Common myeloid progenitor, CD34-positive (primary cell): ENCODE measurements around the gene NHERF2.

Source experiments
- CTCF ChIA-PET: fragments of 350-600 bp; sonication (Branson Sonifier 250); formaldehyde crosslinking; loops from one replicate; lab custom pipeline; 2021; ENCODE audit warnings: antibody characterized with exemption; lab: Charles Lee
- POLR2A ChIA-PET: fragments of 350-600 bp; sonication (Branson Sonifier 250); formaldehyde crosslinking; loops from one replicate; lab custom pipeline; 2021; ENCODE audit warnings: antibody characterized with exemption; lab: Charles Lee
- DNase-seq, 3 donors: peaks; one replicate each; pipeline versions ENCODE4 v3.0.0 to v3.0.0-alpha.2; 2013
- H3K27ac ChIP-seq, 2 experiments: 1 replicate in 1 of 2; 2 replicates in 1 of 2; pipeline ENCODE4 v1.7.0; 2013; ENCODE audit warnings: inconsistent platforms in 2 of 2, low read length in 2 of 2, mild to moderate bottlenecking in 2 of 2, low read depth in 1 of 2, moderate library complexity in 1 of 2; ENCODE audit not compliant: severe bottlenecking in 2 of 2, insufficient read depth in 1 of 2, poor library complexity in 1 of 2
- H3K27me3 ChIP-seq, 5 experiments: replicated peaks in 2 of 5; 1 replicate in 3 of 5; 2 replicates in 2 of 5; pipeline versions ENCODE4 v1.6.1 to v1.7.0; 2013; ENCODE audit warnings: low read length in 4 of 5, mild to moderate bottlenecking in 2 of 5, moderate library complexity in 2 of 5, inconsistent platforms in 1 of 5; ENCODE audit not compliant: insufficient read depth in 5 of 5, control insufficient read depth in 4 of 5
- H3K36me3 ChIP-seq, 4 experiments: 1 replicate in 2 of 4; 2 replicates in 2 of 4; pipeline versions ENCODE4 v1.6.1 to v1.7.0; 2013; ENCODE audit warnings: low read length in 3 of 4, control low read depth in 1 of 4, mild to moderate bottlenecking in 1 of 4; ENCODE audit not compliant: control insufficient read depth in 4 of 4, insufficient read depth in 4 of 4
- H3K4me1 ChIP-seq, 4 experiments: 1 replicate in 3 of 4; 2 replicates in 1 of 4; pipeline versions ENCODE4 v1.6.1 to v1.7.1; 2013; ENCODE audit warnings: low read length in 3 of 4, mild to moderate bottlenecking in 3 of 4, control low read depth in 1 of 4, inconsistent platforms in 1 of 4, moderate library complexity in 1 of 4; ENCODE audit not compliant: control insufficient read depth in 4 of 4, insufficient read depth in 4 of 4; ENCODE audit errors: control extremely low read depth in 1 of 4
- H3K4me3 ChIP-seq, 7 experiments: 1 replicate in 4 of 7; 2 replicates in 3 of 7; pipeline versions ENCODE4 v1.5.1 to v1.7.0; 2013; ENCODE audit warnings: mild to moderate bottlenecking in 7 of 7, low read length in 6 of 7, moderate library complexity in 6 of 7, inconsistent platforms in 2 of 7, low read depth in 2 of 7, control low read depth in 1 of 7; ENCODE audit not compliant: insufficient read depth in 4 of 7, control insufficient read depth in 1 of 7; ENCODE audit errors: extremely low read depth in 1 of 7
- H3K9me3 ChIP-seq, 5 experiments: 1 replicate in 4 of 5; 2 replicates in 1 of 5; pipeline versions ENCODE4 v1.6.1 to v1.7.1; 2013; ENCODE audit warnings: low read length in 4 of 5, mild to moderate bottlenecking in 2 of 5, inconsistent platforms in 1 of 5, low read depth in 1 of 5, moderate library complexity in 1 of 5; ENCODE audit not compliant: control insufficient read depth in 4 of 5, insufficient read depth in 2 of 5; ENCODE audit errors: control extremely low read depth in 1 of 5
- WGBS: methylation state at CpG from one replicate; pipeline ENCODE4 v1.1.5; 2013; ENCODE audit not compliant: insufficient coverage; 5-methylcytosine and 5-hydroxymethylcytosine counted together

Gene NHERF2

DNA sequence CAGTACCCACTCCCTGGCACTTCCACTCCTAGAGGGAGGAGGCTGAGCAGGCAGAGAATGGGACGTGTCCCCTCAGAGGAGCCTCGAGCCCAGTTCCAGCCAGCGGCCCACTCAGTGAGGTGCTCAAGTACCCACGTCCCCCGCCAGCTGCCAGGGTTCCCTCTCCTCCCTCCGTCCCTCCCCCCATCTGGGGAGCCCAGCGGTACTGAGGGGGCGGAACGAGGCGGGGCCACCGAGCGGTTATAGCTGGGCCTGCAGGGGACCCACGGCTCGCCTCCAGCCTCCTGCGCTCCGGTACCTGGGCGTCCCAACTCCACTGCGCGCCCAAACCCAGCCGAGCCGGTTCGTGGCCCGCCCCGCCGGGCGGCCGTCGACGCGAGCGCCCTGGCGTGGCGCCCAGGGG is 7.2 kb upstream of the NHERF2 start, which contains the start of gene NPW:
Gene NPW, plus strand, starts transcription at position 268 of the 403 bp plus-strand sequence.
- Histone ChIP-seq H3K4me1 (peaks cover 0 to 37% (median 31%) of the 10 kb centered on the region in 4 experiments), H3K27me3 (peaks cover 0 to 29% (median 7%) of the 10 kb centered on the region in 5 experiments), H3K36me3 (no peaks in the 10 kb centered on the region), H3K9me3 (no peaks in the 10 kb centered on the region), H3K27ac (no peak within 1 kb of the TSS), H3K4me3 (peak within 1 kb of the TSS in 5 of 7 experiments; percentile 0 to 54 (median 36))
- POLR2A ChIA-PET: no interaction called here
- WGBS: 1% methylated on average over 26 of the region's 33 CpGs
- CTCF ChIA-PET: interaction anchor here (1.2 to 2.7 kb wide), 6 partner anchors 12 to 128 kb away, joined by 4 to 16 read pairs (median 6); partner anchors contain the start of genes NTHL1 and TSC2
- peak in 2 of 3 donors; percentile 69 to 71 for DNase-seq

DNA sequence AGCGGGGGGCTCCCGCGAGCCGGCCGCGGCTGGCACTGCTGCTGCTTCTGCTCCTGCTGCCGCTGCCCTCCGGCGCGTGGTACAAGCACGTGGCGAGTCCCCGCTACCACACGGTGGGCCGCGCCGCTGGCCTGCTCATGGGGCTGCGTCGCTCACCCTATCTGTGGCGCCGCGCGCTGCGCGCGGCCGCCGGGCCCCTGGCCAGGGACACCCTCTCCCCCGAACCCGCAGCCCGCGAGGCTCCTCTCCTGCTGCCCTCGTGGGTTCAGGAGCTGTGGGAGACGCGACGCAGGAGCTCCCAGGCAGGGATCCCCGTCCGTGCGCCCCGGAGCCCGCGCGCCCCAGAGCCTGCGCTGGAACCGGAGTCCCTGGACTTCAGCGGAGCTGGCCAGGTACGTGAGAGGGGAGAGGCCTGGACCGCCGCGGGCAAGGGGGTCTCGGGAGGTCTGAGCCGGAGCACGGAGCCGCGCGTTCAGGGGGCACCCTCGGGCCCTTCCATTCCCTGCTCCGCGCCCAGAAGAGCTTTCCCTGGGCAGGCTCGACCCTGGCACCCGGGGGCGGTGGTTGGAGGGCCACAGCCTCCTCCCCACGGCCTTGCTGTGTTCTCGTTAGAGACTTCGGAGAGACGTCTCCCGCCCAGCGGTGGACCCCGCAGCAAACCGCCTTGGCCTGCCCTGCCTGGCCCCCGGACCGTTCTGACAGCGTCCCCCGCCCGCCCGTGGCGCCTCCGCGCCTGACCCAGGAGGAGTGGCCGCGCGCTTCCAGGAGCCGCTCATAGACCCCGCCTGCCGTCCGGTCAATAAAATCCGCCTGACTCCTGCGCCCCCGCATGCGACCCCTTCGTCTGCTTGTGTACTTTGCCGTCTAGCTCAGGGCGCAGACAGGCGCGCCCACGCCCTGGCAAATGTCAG is 6.5 kb upstream of the NHERF2 start:
- peaks cover 0 to 37% (median 31%) of the 10 kb centered on the region in 4 experiments for H3K4me1 ChIP-seq
- no peak overlapping the region for H3K27ac ChIP-seq
- WGBS: 1% methylated on average over 89 of the region's 96 CpGs
- peak overlapping the region in 5 of 7 experiments; percentile 0 to 54 (median 36) for H3K4me3 ChIP-seq
- peak in 2 of 3 donors; percentile 55 to 71 for DNase-seq
- ChIA-PET CTCF (interaction anchor here (1.1 to 2.7 kb wide), 7 partner anchors 12 to 127 kb away, joined by 3 to 16 read pairs (median 5); partner anchors contain the start of genes NTHL1 and TSC2), POLR2A (interaction anchor here (1.0 kb wide), 1 partner anchor 55 kb away, joined by 5 read pairs; the partner anchor contains the start of gene RPS2)
- H3K36me3 ChIP-seq: no peaks in the 10 kb centered on the region
- no peaks in the 10 kb centered on the region for H3K9me3 ChIP-seq
- peaks cover 0 to 29% (median 7%) of the 10 kb centered on the region in 5 experiments for H3K27me3 ChIP-seq

- DNase-seq: peak in 2 of 3 donors; percentile 54 to 56
Observed at GRCh38 chr16:2022723-2023091, 4.0 kb upstream of the NHERF2 start.

DNA sequence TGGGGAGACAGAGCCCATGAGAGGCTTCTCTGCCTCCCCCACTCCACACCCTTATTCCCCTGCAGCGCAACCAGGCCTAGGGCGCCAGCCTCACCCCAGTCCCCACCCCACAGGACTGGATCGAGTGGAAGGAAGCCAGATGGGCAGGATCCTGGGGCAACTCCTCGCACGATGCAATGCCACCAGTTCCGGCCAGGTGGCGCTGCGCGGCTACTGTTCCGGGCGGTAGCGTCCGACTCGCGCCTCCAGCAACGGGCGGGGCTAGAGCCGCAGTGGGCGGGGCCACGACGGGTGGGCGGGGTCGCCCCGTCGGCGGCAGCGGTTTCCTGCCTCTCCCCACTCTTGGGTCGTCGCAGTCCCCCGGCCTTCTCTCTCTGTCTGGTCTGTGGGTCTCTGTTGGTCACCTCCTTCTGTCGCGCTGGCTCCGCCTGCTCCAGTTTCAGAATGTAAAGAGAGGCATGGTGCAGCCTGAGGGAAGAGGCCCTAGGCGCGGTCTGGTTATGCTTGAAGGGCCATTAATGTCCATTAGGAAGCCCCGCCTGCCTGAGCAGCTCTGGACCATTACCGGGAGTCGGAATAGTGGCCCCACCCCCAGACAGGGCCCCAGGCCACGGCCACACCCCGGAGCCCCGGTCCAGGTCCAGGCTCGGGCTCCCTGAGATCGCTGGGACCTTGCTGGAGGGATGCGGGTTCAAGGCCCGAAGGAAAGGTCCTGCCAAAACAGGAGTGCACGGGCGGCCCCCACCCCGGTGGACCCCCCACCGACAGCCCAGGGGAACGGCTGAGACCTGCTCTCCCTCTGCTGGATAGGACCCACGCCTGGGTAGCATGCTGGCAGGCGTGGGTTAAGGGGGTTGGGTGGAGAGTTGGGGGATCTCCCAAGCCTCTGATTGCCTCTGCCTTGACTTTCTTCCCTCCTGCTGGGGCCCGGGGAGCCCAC is 3.3 kb upstream of the NHERF2 start:
- no peaks in the 10 kb centered on the region for H3K36me3 ChIP-seq
- H3K9me3 ChIP-seq: no peaks in the 10 kb centered on the region
- H3K27ac ChIP-seq: no peak overlapping the region
- CTCF ChIA-PET: interaction anchor here (0.7 to 2.6 kb wide), 17 partner anchors 12 to 228 kb away, joined by 3 to 12 read pairs (median 4); partner anchors contain the start of genes ECI1, NTHL1, RAB26 and TSC2
- H3K27me3 ChIP-seq: peaks cover 0 to 50% (median 9%) of the 10 kb centered on the region in 5 experiments
- WGBS: 7% methylated on average over 36 of the region's 53 CpGs
- peaks cover 0 to 52% (median 38%) of the 10 kb centered on the region in 4 experiments for H3K4me1 ChIP-seq
- DNase-seq: peak; percentile 86 to 92 (median 91)
- H3K4me3 ChIP-seq: peak overlapping the region; percentile 11 to 74 (median 51)
- POLR2A ChIA-PET: interaction anchor here (0.8 to 1.0 kb wide), 2 partner anchors 130 to 132 kb away, joined by 4 to 8 read pairs; partner anchors contain the start of gene TRAF7

More at GRCh38 chr16:2022723-2023091, 4.0 kb upstream of the NHERF2 start:
- H3K36me3 ChIP-seq: no peaks in the 10 kb centered on the region
- H3K27me3 ChIP-seq: peaks cover 0 to 43% (median 10%) of the 10 kb centered on the region in 5 experiments
- POLR2A ChIA-PET: interaction anchor here (0.8 to 1.0 kb wide), 2 partner anchors 131 to 133 kb away, joined by 4 to 8 read pairs; partner anchors contain the start of gene TRAF7
- H3K4me3 ChIP-seq: peak overlapping the region in 6 of 7 experiments; percentile 38 to 74 (median 56)
- 3% methylated on average over 9 of the region's 14 CpGs for WGBS
- CTCF ChIA-PET: interaction anchor here (0.7 to 2.6 kb wide), 16 partner anchors 11 to 235 kb away, joined by 3 to 12 read pairs (median 4); partner anchors contain the start of genes ECI1, NTHL1, RAB26 and TSC2
- H3K9me3 ChIP-seq: no peaks in the 10 kb centered on the region
- H3K27ac ChIP-seq: no peak overlapping the region
- peaks cover 0 to 51% (median 38%) of the 10 kb centered on the region in 4 experiments for H3K4me1 ChIP-seq

- CTCF ChIA-PET: interaction anchor here (1.0 to 2.6 kb wide), 9 partner anchors 13 to 129 kb away, joined by 3 to 12 read pairs (median 4); partner anchors contain the start of genes NTHL1 and TSC2
Observed at GRCh38 chr16:2024032-2024420, 2.7 kb upstream of the NHERF2 start.

DNA sequence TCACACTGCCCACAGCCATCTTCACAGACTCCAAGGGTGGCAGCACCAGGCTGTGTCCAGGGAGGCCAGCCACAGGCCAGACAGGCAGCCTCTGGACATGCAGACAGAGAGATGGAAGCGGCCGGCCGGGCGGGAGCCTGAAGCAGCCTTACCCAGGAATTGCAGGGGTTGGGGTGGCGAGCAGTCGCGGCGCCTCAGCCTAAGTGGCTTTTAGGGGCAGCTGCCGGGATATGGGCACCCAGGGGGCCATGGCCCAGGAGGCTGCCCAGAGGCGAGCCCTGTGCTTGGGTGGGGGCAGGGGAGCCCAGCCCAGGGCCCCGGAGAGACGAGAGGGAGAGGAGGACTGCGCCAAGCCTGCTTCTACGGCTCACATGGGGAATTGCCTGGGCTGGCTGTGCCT is 1.5 kb upstream of the NHERF2 start:
- Histone ChIP-seq H3K36me3 (no peaks in the 10 kb centered on the region), H3K9me3 (no peaks in the 10 kb centered on the region), H3K27ac (no peak overlapping the region), H3K4me3 (no peak overlapping the region), H3K27me3 (peaks cover 0 to 36% (median 7%) of the 10 kb centered on the region in 5 experiments), H3K4me1 (peaks cover 0 to 39% (median 29%) of the 10 kb centered on the region in 4 experiments)
- DNase-seq: no peak
- POLR2A ChIA-PET: no interaction called here
- CTCF ChIA-PET: interaction anchor here (1.0 to 1.6 kb wide), 6 partner anchors 9 to 127 kb away, joined by 3 to 5 read pairs (median 4); no protein-coding TSS in a partner anchor
- 98% methylated on average over 14 of the region's 14 CpGs for WGBS

More at GRCh38 chr16:2024032-2024420, 2.7 kb upstream of the NHERF2 start:
- Histone ChIP-seq H3K4me3 (no peak overlapping the region), H3K4me1 (peaks cover 0 to 51% (median 38%) of the 10 kb centered on the region in 4 experiments), H3K27me3 (peaks cover 0 to 48% (median 8%) of the 10 kb centered on the region in 5 experiments), H3K27ac (no peak overlapping the region), H3K36me3 (no peaks in the 10 kb centered on the region), H3K9me3 (no peaks in the 10 kb centered on the region)
- WGBS: 86% methylated on average over 12 of the region's 12 CpGs
- DNase-seq: no peak
- POLR2A ChIA-PET: no interaction called here
